NB4 (cell line): ENCODE results near the gene SYNE1.

Experiments used
- POLR2A ChIP-seq: IDR thresholded peaks from 2 replicates; pipeline ENCODE4 v1.6.1; 2011; ENCODE audit warnings: mild to moderate bottlenecking; ENCODE audit not compliant: insufficient read length; ENCODE audit errors: extremely low read depth
- TF ChIP-seq, protein P1 (sequence below): IDR thresholded peaks from one replicate; pipeline ENCODE4 v1.5.1; 2012; ENCODE audit warnings: low read depth, low read length

DNA sequence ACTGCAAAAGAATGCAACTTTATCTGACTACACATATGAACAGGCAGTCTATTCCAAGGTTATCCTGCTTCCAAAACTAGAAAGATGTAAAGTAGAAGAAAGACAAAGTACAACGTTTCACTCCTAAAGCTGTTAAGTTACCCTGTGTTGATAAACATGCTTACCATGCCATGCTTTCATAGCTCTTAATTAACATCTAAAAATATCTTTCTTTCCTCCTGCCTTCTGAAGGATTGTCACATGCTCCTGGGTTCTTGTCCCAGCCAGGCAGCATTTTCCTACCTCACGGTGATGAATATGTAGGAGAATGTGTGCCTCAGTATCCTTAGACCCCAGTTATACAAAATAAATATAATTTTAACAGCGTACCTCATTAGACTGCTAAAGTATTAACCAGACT, 344.6 kb downstream of the SYNE1 start:
- TF ChIP-seq POLR2A: no peak
- TF ChIP-seq, protein P1, sequence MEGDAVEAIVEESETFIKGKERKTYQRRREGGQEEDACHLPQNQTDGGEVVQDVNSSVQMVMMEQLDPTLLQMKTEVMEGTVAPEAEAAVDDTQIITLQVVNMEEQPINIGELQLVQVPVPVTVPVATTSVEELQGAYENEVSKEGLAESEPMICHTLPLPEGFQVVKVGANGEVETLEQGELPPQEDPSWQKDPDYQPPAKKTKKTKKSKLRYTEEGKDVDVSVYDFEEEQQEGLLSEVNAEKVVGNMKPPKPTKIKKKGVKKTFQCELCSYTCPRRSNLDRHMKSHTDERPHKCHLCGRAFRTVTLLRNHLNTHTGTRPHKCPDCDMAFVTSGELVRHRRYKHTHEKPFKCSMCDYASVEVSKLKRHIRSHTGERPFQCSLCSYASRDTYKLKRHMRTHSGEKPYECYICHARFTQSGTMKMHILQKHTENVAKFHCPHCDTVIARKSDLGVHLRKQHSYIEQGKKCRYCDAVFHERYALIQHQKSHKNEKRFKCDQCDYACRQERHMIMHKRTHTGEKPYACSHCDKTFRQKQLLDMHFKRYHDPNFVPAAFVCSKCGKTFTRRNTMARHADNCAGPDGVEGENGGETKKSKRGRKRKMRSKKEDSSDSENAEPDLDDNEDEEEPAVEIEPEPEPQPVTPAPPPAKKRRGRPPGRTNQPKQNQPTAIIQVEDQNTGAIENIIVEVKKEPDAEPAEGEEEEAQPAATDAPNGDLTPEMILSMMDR: no peak
